ENCODE data around the gene CTRB1. TPM values are rescaled to one million over a fixed set of nuclear protein-coding genes. Genes with fewer than 3 reads are reported as not detected.
"Not testable (repeated sequence)": the region's sequence is repeated elsewhere in the genome, so short reads cannot be mapped to it uniquely, and the experiment has no call there.

Gene CTRB1
- total RNA-seq, 2 donors from 2014 or later, result 0.39 to 1.4 TPM

GRCh38 chr16:75236736-75237397, 18.1 kb downstream of the CTRB1 start:
- DNase-seq (peak; percentile 22), ATAC-seq (no peak)
- intact Hi-C loops (cut with DNase I), result no loop called here

GRCh38 chr16:75237398-75238131, 18.8 kb downstream of the CTRB1 start:
- intact Hi-C loops (cut with DNase I), result no loop called here
- DNase-seq (peak; percentile 24), ATAC-seq (no peak)

GRCh38 chr16:75238132-75238852, 19.5 kb downstream of the CTRB1 start:
- ATAC-seq (peak; percentile 71 to 85), DNase-seq (peak; percentile 86)
- intact Hi-C loops (cut with DNase I), result no loop called here

- intact Hi-C loops (cut with DNase I), result no loop called here
- ATAC-seq (peak; percentile 5 to 10), DNase-seq (peak; percentile 25)
Observed at GRCh38 chr16:75238853-75239541, 20.2 kb downstream of the CTRB1 start.

- intact Hi-C loops (cut with DNase I), result no loop called here
- DNase-seq, result peak; percentile 22
- no peak for ATAC-seq
Observed at GRCh38 chr16:75239542-75240122, 20.8 kb downstream of the CTRB1 start.

- not testable (repeated sequence) for DNase-seq
Observed at GRCh38 chr16:75240633-75241032, 21.8 kb downstream of the CTRB1 start.

GRCh38 chr16:75241412-75241811, 22.6 kb downstream of the CTRB1 start:
- peak; percentile 21 for DNase-seq
- no peak for ATAC-seq
- intact Hi-C loops (cut with DNase I), result no loop called here

More at GRCh38 chr16:75240633-75241032, 21.8 kb downstream of the CTRB1 start:
- ATAC-seq; intact Hi-C loops (cut with DNase I): not testable (repeated sequence)

- ATAC-seq (no peak), DNase-seq (no peak)
- intact Hi-C loops (cut with DNase I), result no loop called here
Observed at GRCh38 chr16:75241955-75242354, 23.2 kb downstream of the CTRB1 start.

- DNase-seq, result peak; percentile 18
- intact Hi-C loops (cut with DNase I); ATAC-seq: not testable (repeated sequence)
Observed at GRCh38 chr16:75242436-75243078, 23.8 kb downstream of the CTRB1 start.

- DNase-seq (no peak), ATAC-seq (no peak)
- intact Hi-C loops (cut with DNase I), result no loop called here
Observed at GRCh38 chr16:75243667-75244224, 25.0 kb downstream of the CTRB1 start.

- intact Hi-C loops (cut with DNase I), result no loop called here
- ATAC-seq (peak; percentile 3 to 4), DNase-seq (peak; percentile 80)
Observed at GRCh38 chr16:75244225-75244809, 25.5 kb downstream of the CTRB1 start.

GRCh38 chr16:75244844-75245758, 26.3 kb downstream of the CTRB1 start:
- DNase-seq, result peak; percentile 89
- intact Hi-C loops (cut with DNase I), result no loop called here
- ATAC-seq, result peak; percentile 79 to 81

- no peak for ATAC-seq
- DNase-seq, result peak; percentile 23
- intact Hi-C loops (cut with DNase I), result no loop called here
Observed at GRCh38 chr16:75246504-75247205, 27.9 kb downstream of the CTRB1 start.

- no peak for ATAC-seq
- DNase-seq, result peak; percentile 25
- intact Hi-C loops (cut with DNase I), result no loop called here
Observed at GRCh38 chr16:75247249-75247648, 28.5 kb downstream of the CTRB1 start.

GRCh38 chr16:75248142-75248535, 29.4 kb downstream of the CTRB1 start:
- no peak for ATAC-seq
- intact Hi-C loops (cut with DNase I), result no loop called here
- peak; percentile 66 for DNase-seq
